K562 (cell line): ENCODE data around the gene CEBPE. TPM values are rescaled to one million over a fixed set of nuclear protein-coding genes. Genes with fewer than 3 reads are reported as not detected.
A peak's percentile ranks its signal among the peaks of the same experiment; 100 is the strongest.

ENCODE experiments used
- ATAC-seq: fragments of 200-7000 bp; cut with Tn5 transposase; 3 replicates; pipeline ENCODE4 v1.9.1; 2020; ENCODE audit warnings: moderate library complexity
- BruUV-seq: library from RNA; stranded (reverse); fragments of 400-500 nt; replicated peaks from 2 replicates; lab custom pipeline; 2021; lab: Mats Ljungman, UMichigan
- CTCF ChIA-PET: fragments of 300-600 bp; formaldehyde crosslinking; extraction: SDS; loops from one replicate; lab custom pipeline; 2021; ENCODE audit warnings: low intra/inter-chr PET ratio; lab: Yijun Ruan, JAX
- POLR2A ChIA-PET: fragments of 300-600, 350-650 bp; sonication (Branson Sonifier 250); formaldehyde crosslinking; extraction: SDS; loops from one replicate; lab custom pipeline; 2021; ENCODE audit warnings: antibody characterized with exemption, inconsistent platforms; lab: Yijun Ruan, JAX
- DNase-seq, 4 experiments: peaks; one replicate each; pipeline versions ENCODE4 v3.0.0 to v3.0.0-alpha.2; 2011 to 2018; ENCODE audit warnings: low spot score in 3 of 4, mixed read lengths in 3 of 4; ENCODE audit errors: extremely low read depth in 1 of 4
- FAIRE-seq: peaks from 2 replicates; lab custom pipeline; 2011; peaks lifted over from hg19 to GRCh38; lab: Jason Lieb, UNC
- H2AFZ ChIP-seq: 2 replicates; pipeline ENCODE4 v1.6.0; 2011; ENCODE audit warnings: low read depth, low read length, control low read depth, inconsistent platforms
- H3K27ac ChIP-seq: fragments of 200-600 bp; 3 replicates; pipeline ENCODE4 v1.8.0; 2011; ENCODE audit warnings: low read depth, mild to moderate bottlenecking, control low read depth, inconsistent platforms, low read length, moderate library complexity, mixed read lengths; ENCODE audit errors: extremely low read depth
- H3K27me3 ChIP-seq, 2 experiments: fragments of 300-600 bp in 1 of 2; 2 replicates in 1 of 2; 3 replicates in 1 of 2; pipeline versions ENCODE4 v1.6.0 to v1.8.0; 2011; ENCODE audit warnings: inconsistent platforms in 2 of 2, low read length in 2 of 2, mild to moderate bottlenecking in 1 of 2, mixed read lengths in 1 of 2, moderate library complexity in 1 of 2; ENCODE audit not compliant: control insufficient read depth in 2 of 2, insufficient read depth in 2 of 2
- H3K36me3 ChIP-seq: fragments of 300-600 bp; 3 replicates; pipeline ENCODE4 v1.8.0; 2011; ENCODE audit warnings: mild to moderate bottlenecking, low read length, inconsistent platforms; ENCODE audit not compliant: control insufficient read depth, insufficient read depth
- H3K4me1 ChIP-seq, 2 experiments: fragments of 200-600 bp in 1 of 2; replicated peaks in 1 of 2; 2 replicates in 1 of 2; 3 replicates in 1 of 2; pipeline versions ENCODE4 v1.5.1 to v1.8.0; 2011; ENCODE audit warnings: inconsistent platforms in 2 of 2, low read length in 2 of 2, mild to moderate bottlenecking in 1 of 2, mixed read lengths in 1 of 2, moderate library complexity in 1 of 2; ENCODE audit not compliant: control insufficient read depth in 2 of 2, insufficient read depth in 2 of 2
- H3K4me2 ChIP-seq: 2 replicates; pipeline ENCODE4 v1.6.1; 2011; ENCODE audit warnings: low read length, control low read depth, inconsistent platforms, mixed read lengths; ENCODE audit not compliant: insufficient read depth
- H3K4me3 ChIP-seq: fragments of 200-600 bp; sonication (generic), shearing (Covaris generic); 2 replicates; pipeline ENCODE4 v1.5.1; 2016; ENCODE audit warnings: control low read depth, inconsistent platforms
- H3K79me2 ChIP-seq: fragments of 200-600 bp; 3 replicates; pipeline ENCODE4 v1.8.0; 2011; ENCODE audit warnings: low read length, inconsistent platforms; ENCODE audit not compliant: control insufficient read depth, insufficient read depth
- H3K9ac ChIP-seq, 2 experiments: 2 replicates each; pipeline versions ENCODE4 v1.6.0 to v1.6.1; 2011; ENCODE audit warnings: low read depth in 2 of 2, low read length in 2 of 2, control low read depth in 1 of 2, inconsistent platforms in 1 of 2, mild to moderate bottlenecking in 1 of 2, mixed read lengths in 1 of 2; ENCODE audit not compliant: insufficient read depth in 1 of 2
- H3K9me1 ChIP-seq: one replicate; pipeline ENCODE4 v1.6.0; 2011; ENCODE audit warnings: inconsistent platforms, mild to moderate bottlenecking, low read length, moderate library complexity; ENCODE audit not compliant: control insufficient read depth, insufficient read depth
- H3K9me3 ChIP-seq: replicated peaks from 2 replicates; pipeline ENCODE4 v1.5.1; 2011; ENCODE audit warnings: low read depth, low read length, inconsistent platforms; ENCODE audit not compliant: control insufficient read depth, insufficient read depth
- H4K20me1 ChIP-seq: replicated peaks from 2 replicates; pipeline ENCODE4 v1.6.1; 2011; ENCODE audit warnings: low read length, inconsistent platforms, mixed read lengths; ENCODE audit not compliant: control insufficient read depth, insufficient read depth
- CTCF ChIP-seq, 3 experiments: IDR thresholded peaks in 2 of 3; conservative IDR thresholded peaks in 1 of 3; 2 replicates each; pipeline ENCODE4 v1.5.1; 2011 to 2012; ENCODE audit warnings: low read length in 3 of 3, mild to moderate bottlenecking in 3 of 3, control low read depth in 2 of 3, improper control_type of control experiment in 1 of 3, inconsistent platforms in 1 of 3, low read depth in 1 of 3, mixed read lengths in 1 of 3, moderate library complexity in 1 of 3; ENCODE audit not compliant: insufficient read depth in 2 of 3
- EGR1 ChIP-seq: fragments of 450-650 bp; conservative IDR thresholded peaks from 2 replicates; pipeline ENCODE4 v1.6.1; 2017; ENCODE audit warnings: mild to moderate bottlenecking
- WGBS: fragments of 100-300 bp; shearing (Covaris generic); methylation state at CpG from one replicate; pipeline ENCODE4 v1.1.6; 2016; ENCODE audit warnings: low coverage, mixed read lengths; ENCODE audit not compliant: insufficient coverage; ENCODE audit errors: missing lambda C conversion rate; 5-methylcytosine and 5-hydroxymethylcytosine counted together
- in situ Hi-C: fragments of 300-500 bp; cut with MboI; formaldehyde crosslinking; loops from 4 replicates; pipeline ENCODE4 v1.15.0; 2018; ENCODE audit warnings: inconsistent platforms, mixed read lengths
- intact Hi-C: fragments of 100-400 bp; cut with micrococcal nuclease; formaldehyde crosslinking; loops from 2 replicates; pipeline ENCODE4 v1.14.2; 2022
- polyA plus RNA-seq, 8 experiments: library from polyadenylated mRNA; depleted of rRNA in 4 of 8; stranded (reverse) in 5 of 8; unstranded in 3 of 8; fragments of >200 nt; fragmentation: Nextera tagmentation in 2 of 8; fragmentation: Illumina TruSeq in 1 of 8; extraction: Ambion mirVana in 2 of 8; extraction: Trizol in 1 of 8; gene quantifications; 2 replicates each; pipeline versions ENCODE4 v1.2.1 to v1.2.3, GENCODE V29; 2011 to 2014; ENCODE audit warnings: inconsistent platforms in 1 of 8, missing spikeins in 1 of 8
- total RNA-seq, 7 experiments: library from RNA; depleted of rRNA in 6 of 7; stranded (reverse); fragments of >200 nt in 6 of 7; fragmentation: Illumina TruSeq in 2 of 7; extraction: Trizol in 2 of 7; gene quantifications; 2 replicates each; pipeline versions ENCODE4 v1.2.1 to v1.2.3, GENCODE V29; 2011 to 2021; ENCODE audit warnings: low replicate concordance in 1 of 7

CEBPE gene
- total and polyA plus RNA-seq, 9 of the 15 experiments (the other 6 are each of a cell fraction or from before 2014, with no cell fraction given), result 0.09 to 0.15 (median 0.13) TPM; not detected in 6

GRCh38 chr14:23125933-23126524, 7.0 kb upstream of the CEBPE start:
- H3K9ac ChIP-seq, result no peak overlapping the region
- no peak overlapping the region for H2AFZ ChIP-seq
- TF ChIP-seq CTCF (IDR thresholded peaks at IDR 0.05 in 2 of 3, conservative IDR thresholded peaks at IDR 0.05 in 1 of 3; ENCODE audit: insufficient read depth in 2 of 3, low read depth in 1 of 3, low read length in 3 of 3), result 0 out of 6 replicates have a peak, but pooled peaks of 1 of the 3 experiments have one; percentile 9
- no peak for TF ChIP-seq EGR1
- WGBS, result 39% methylated on average over 9 of the region's 9 CpGs
- no peak for FAIRE-seq
- CTCF ChIA-PET, result interaction anchor here (7.4 kb wide), 1 partner anchor 60 kb away, joined by 310 read pairs; the partner anchor contains the start of gene SLC7A8
- H3K27me3 ChIP-seq, result no peaks in the 10 kb centered on the region
- no peaks in the 10 kb centered on the region; the same call in 2 of the 3 replicates for H3K36me3 ChIP-seq
- no peaks in the 10 kb centered on the region for H3K79me2 ChIP-seq
- in situ Hi-C loops, result no loop called here
- intact Hi-C loops, result no loop called here
- POLR2A ChIA-PET, result interaction anchor here (1.1 kb wide), 1 partner anchor 51 kb away, joined by 3 read pairs; no protein-coding TSS in a partner anchor
- peaks cover 57 to 58% of the 10 kb centered on the region in 2 experiments for H3K4me1 ChIP-seq
- peak in 2 of 4 experiments; percentile 35 to 47 for DNase-seq
- no peak overlapping the region for H3K4me2 ChIP-seq
- no peak overlapping the region for H3K27ac ChIP-seq
- no peaks in the 10 kb centered on the region for H3K9me1 ChIP-seq
- no peak overlapping the region for H3K4me3 ChIP-seq
- BruUV-seq, result no TSS peak
- no peaks in the 10 kb centered on the region for H3K9me3 ChIP-seq
- ATAC-seq, result peak; percentile 55
- H4K20me1 ChIP-seq, result no peaks in the 10 kb centered on the region
